ENCODE data around the gene NPAS3.

NPAS3 gene

DNA sequence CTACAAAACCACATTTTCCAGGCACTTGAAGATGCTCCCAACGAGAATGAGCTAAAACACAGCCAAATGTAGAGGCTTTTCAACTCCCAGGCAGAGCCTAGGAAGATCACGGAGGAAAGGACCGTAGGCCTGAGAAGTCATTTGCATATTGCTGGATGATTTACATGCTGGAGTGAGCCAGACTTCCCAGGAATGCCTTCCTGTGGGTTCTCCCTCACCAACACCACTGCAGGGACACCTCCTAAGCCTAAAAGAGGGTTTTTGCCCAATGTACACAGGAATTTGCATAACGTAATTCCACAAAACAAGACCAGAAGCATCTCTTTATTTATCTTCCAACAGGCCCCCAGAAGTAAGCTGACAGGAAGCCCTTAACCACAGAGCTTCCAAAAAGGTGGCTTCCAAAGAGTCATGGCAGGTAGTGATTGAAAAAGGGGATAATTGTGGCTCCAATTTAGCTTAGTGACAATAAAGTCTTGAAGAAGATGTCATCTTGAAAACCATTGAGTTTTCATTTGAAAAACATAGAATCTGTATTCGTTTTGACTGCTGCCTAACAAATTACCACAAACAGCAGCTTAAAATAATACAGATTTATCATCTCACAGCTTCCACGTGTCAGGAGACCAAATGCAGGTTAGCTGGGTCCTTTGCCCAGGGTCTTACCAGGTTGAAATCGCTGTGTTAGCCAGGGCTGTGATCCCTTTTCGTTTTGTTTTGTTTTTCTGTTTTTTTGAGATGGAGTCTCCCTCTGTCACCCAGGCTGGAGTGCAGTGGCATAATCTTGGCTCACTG is 896.0 kb downstream of the NPAS3 start:
- TF ChIP-seq, protein P1, sequence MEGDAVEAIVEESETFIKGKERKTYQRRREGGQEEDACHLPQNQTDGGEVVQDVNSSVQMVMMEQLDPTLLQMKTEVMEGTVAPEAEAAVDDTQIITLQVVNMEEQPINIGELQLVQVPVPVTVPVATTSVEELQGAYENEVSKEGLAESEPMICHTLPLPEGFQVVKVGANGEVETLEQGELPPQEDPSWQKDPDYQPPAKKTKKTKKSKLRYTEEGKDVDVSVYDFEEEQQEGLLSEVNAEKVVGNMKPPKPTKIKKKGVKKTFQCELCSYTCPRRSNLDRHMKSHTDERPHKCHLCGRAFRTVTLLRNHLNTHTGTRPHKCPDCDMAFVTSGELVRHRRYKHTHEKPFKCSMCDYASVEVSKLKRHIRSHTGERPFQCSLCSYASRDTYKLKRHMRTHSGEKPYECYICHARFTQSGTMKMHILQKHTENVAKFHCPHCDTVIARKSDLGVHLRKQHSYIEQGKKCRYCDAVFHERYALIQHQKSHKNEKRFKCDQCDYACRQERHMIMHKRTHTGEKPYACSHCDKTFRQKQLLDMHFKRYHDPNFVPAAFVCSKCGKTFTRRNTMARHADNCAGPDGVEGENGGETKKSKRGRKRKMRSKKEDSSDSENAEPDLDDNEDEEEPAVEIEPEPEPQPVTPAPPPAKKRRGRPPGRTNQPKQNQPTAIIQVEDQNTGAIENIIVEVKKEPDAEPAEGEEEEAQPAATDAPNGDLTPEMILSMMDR (conservative IDR thresholded peaks at IDR 0.05; ENCODE audit: low read length): no peak
- no peak overlapping the region for H3K4me3 ChIP-seq (ENCODE audit: low read length)
- no peak for DNase-seq (ENCODE audit: low read depth)

DNA sequence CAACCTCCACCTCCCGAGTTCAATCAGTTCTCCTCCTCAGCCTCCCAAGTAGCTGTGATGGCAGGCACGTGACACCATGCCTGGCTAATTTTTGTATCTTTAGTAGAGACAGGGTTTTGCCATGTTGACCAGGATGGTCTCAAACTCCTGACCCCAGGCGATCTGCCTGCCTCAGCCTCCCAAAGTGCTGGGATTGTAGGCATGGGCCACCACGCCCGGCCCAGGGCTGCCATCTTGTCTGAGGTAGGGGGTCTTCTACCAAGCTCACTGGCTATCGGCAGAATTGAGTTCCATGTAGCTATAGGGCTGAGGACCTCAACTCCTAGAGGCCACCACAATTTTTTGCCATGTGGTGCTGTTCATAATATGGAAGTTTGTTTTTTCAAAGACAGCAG is 896.6 kb downstream of the NPAS3 start:
- DNase-seq (ENCODE audit: low read depth): no peak
- TF ChIP-seq, protein P1 (conservative IDR thresholded peaks at IDR 0.05; ENCODE audit: low read length): no peak
- no peak overlapping the region for H3K4me3 ChIP-seq (ENCODE audit: low read length)

DNA sequence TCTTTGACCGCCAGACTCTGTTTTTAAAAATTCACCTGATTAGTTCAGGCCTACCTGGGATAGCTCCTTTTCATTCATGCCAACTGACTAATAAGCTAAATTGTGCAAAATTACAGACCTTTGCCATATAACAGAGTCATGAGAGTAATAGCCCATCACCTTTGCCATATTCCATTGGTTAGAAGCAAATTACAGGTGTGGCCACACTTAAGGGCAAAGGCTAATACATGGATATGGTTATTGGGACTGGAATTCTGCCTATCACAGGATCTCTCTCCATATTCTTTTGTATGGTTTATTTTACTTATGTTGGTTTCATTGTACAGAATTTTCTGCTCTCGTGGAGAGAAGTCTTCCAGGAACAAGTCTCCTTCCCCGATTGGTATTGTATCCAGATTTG is 897.0 kb downstream of the NPAS3 start:
- no peak overlapping the region for H3K4me3 ChIP-seq (ENCODE audit: low read length)
- no peak for DNase-seq (ENCODE audit: low read depth)
- TF ChIP-seq, protein P1 (conservative IDR thresholded peaks at IDR 0.05; ENCODE audit: low read length): no peak

DNA sequence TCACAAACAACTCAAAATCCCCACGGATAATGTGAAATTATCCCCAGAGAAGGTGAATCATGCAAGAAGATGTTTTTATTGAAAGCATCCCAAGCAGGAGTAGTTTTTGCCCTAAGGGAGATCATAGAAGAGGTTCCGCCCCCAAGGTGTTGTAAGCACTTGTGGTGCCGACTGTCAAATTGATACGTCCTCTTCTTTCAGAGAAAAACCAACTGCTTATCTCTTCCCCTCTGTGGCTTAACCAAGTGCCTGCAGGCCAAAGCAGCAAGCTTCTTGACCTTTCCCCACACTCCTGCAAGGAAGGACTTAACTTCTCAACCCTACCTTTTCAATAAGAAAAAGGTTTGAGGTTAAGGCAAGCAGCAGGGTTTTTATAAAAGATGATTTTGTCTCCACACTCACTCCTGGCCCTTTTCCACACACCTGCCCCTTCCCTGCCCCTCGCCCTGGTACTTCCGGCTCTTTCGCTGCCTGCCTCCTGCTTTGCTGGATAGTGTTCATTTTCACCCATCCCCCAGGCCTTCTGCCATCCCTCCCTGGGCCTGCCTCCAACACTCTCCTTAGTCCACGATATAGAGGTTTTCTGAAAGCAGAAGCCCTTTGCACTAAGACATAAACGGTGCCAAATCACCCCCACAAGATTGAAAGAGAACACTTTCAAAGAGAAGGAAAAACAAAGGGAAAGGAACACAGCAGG is 897.7 kb downstream of the NPAS3 start:
- H3K4me3 ChIP-seq (ENCODE audit: low read length): no peak overlapping the region
- TF ChIP-seq, protein P1 (conservative IDR thresholded peaks at IDR 0.05; ENCODE audit: low read length): no peak
- DNase-seq (ENCODE audit: low read depth): no peak

DNA sequence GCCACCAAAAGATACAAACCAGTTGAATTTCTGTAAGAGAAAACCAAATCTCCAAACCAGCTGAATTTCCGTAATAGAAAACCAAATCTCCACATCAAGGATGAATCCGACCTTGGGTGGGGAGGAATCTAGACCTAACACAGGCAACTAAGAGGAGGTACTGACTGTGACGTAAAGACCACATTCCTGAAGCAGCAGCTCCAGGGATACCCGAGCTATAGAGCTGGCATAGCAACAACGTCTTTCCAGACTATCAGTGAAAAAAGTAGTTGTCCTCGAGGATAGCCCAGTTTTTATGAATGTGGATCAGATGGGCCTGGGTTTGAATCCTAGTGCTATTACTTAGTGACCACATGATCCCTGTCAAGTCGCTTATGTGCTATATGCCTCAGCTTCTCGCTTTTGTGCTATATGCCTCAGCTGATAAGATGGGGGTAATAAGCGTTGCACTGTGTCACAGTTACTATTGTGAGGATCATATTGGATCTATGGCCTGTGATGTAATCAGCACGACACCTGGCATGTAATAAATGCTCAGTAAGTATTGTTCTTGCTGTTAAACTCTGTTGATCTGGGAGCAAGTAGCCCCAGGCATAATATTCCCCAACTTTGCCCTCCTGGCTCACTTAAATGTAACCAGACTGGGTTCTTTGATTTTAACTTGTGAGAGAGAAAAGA is 898.4 kb downstream of the NPAS3 start:
- no peak overlapping the region for H3K4me3 ChIP-seq (ENCODE audit: low read length)
- no peak for DNase-seq (ENCODE audit: low read depth)
- TF ChIP-seq, protein P1 (conservative IDR thresholded peaks at IDR 0.05; ENCODE audit: low read length): no peak

DNA sequence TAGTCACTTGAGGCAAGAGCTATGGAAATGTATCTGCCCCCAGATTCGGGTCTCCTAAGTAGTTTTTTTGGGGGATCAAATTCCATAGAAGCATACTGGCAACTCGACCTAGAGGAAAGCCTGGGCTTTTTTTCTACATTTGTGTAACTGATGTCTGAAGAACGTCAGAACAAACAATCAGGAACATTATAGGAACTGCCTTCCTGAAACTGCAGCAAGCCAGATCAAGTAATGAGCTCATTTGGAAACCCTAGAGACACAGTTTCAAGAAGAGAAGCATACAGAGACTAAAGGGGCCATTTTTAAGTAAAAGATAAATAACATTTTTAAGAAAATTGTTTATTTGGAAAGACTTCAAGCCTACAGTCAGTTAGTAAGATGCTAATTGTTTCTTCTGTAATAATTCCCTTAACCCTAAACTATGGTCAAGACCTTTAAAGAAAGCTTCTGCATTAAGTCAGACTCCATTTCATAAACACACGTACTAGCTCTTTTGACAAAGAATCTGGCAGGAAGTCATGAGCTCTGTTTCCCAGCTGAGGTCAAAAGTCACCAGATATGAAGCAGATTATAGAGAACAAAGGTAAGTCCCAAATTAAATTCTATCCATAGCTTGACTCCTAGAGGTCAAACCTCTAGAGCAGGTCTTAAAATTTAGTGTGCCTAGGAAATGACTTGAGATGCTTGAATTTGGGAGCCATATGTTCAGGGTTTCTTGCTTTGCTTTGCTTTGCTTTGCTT is 899.4 kb downstream of the NPAS3 start:
- TF ChIP-seq, protein P1 (conservative IDR thresholded peaks at IDR 0.05; ENCODE audit: low read length): no peak
- no peak overlapping the region for H3K4me3 ChIP-seq (ENCODE audit: low read length)
- no peak for DNase-seq (ENCODE audit: low read depth)
